Endothelial cell of umbilical vein (primary cell): ENCODE results near the gene BAG5. TPM values are rescaled to one million over a fixed set of nuclear protein-coding genes. Genes with fewer than 3 reads are reported as not detected.

Experiments used
- BruUV-seq: library from RNA; stranded (reverse); fragments of 400-500 nt; replicated peaks from 2 replicates; lab custom pipeline; 2021; lab: Mats Ljungman, UMichigan
- CTCF ChIA-PET: fragments of 300-600, 350-600 bp; sonication (Branson Sonifier 250); formaldehyde crosslinking; loops from one replicate; lab custom pipeline; 2021; ENCODE audit warnings: antibody characterized with exemption, inconsistent platforms; lab: Charles Lee
- POLR2A ChIA-PET: fragments of 300-600, 350-600 bp; sonication (Branson Sonifier 250); formaldehyde crosslinking; loops from one replicate; lab custom pipeline; 2021; ENCODE audit warnings: antibody characterized with exemption, inconsistent platforms; lab: Charles Lee
- DNase-seq: peaks from one replicate; pipeline ENCODE4 v3.0.0-alpha.2; 2011; ENCODE audit warnings: low read depth, low spot score
- FAIRE-seq: peaks from 2 replicates; lab custom pipeline; 2011; peaks lifted over from hg19 to GRCh38; lab: Jason Lieb, UNC
- H2AFZ ChIP-seq: 2 replicates; pipeline ENCODE4 v1.6.0; 2012; ENCODE audit warnings: low read depth, low read length, control low read depth, inconsistent platforms
- H3K27ac ChIP-seq: 2 replicates; pipeline ENCODE4 v1.5.1; 2011; ENCODE audit warnings: low read depth, mild to moderate bottlenecking, control low read depth, low read length, moderate library complexity; ENCODE audit not compliant: insufficient read depth
- H3K27me3 ChIP-seq, 2 experiments: 2 replicates each; pipeline versions ENCODE4 v1.6.0 to v1.6.1; 2011; ENCODE audit warnings: low read length in 2 of 2, mixed read lengths in 1 of 2; ENCODE audit not compliant: control insufficient read depth in 2 of 2, insufficient read depth in 2 of 2
- H3K36me3 ChIP-seq, 2 experiments: 2 replicates in 1 of 2; 3 replicates in 1 of 2; pipeline ENCODE4 v1.5.1; 2011; ENCODE audit warnings: low read length in 2 of 2, mild to moderate bottlenecking in 1 of 2, moderate library complexity in 1 of 2; ENCODE audit not compliant: control insufficient read depth in 2 of 2, insufficient read depth in 2 of 2; ENCODE audit errors: extremely low read depth in 1 of 2
- H3K4me1 ChIP-seq: 3 replicates; pipeline ENCODE4 v1.5.1; 2011; ENCODE audit warnings: mild to moderate bottlenecking, low read length; ENCODE audit not compliant: control insufficient read depth, insufficient read depth; ENCODE audit errors: extremely low read depth
- H3K4me2 ChIP-seq: 2 replicates; pipeline ENCODE4 v1.6.1; 2011; ENCODE audit warnings: low read length, control low read depth, mixed read lengths; ENCODE audit not compliant: insufficient read depth
- H3K4me3 ChIP-seq, 3 experiments: fragments of 200-600 bp in 1 of 3; sonication (generic), shearing (Covaris generic) in 1 of 3; replicated peaks in 1 of 3; 2 replicates each; pipeline ENCODE4 v1.5.1; 2011 to 2016; ENCODE audit warnings: control low read depth in 3 of 3, low read length in 3 of 3, mild to moderate bottlenecking in 2 of 3, inconsistent platforms in 1 of 3, low read depth in 1 of 3, moderate library complexity in 1 of 3; ENCODE audit not compliant: insufficient read depth in 1 of 3
- H3K79me2 ChIP-seq: 2 replicates; pipeline ENCODE4 v1.6.0; 2012; ENCODE audit warnings: low read length, inconsistent platforms; ENCODE audit not compliant: control insufficient read depth, insufficient read depth
- H3K9ac ChIP-seq: replicated peaks from 2 replicates; pipeline ENCODE3; 2011; ENCODE audit warnings: low read length, control low read depth; ENCODE audit not compliant: insufficient read depth; ENCODE audit errors: extremely low read depth
- H3K9me1 ChIP-seq: replicated peaks from 3 replicates; pipeline ENCODE4 v1.6.0; 2011; ENCODE audit warnings: mild to moderate bottlenecking, low read length; ENCODE audit not compliant: control insufficient read depth, insufficient read depth; ENCODE audit errors: extremely low read depth
- H3K9me3 ChIP-seq: replicated peaks from 2 replicates; pipeline ENCODE4 v1.5.1; 2012; ENCODE audit warnings: low read length, inconsistent platforms; ENCODE audit not compliant: control insufficient read depth, insufficient read depth
- H4K20me1 ChIP-seq: replicated peaks from 2 replicates; pipeline ENCODE3; 2011; ENCODE audit warnings: mild to moderate bottlenecking, low read length; ENCODE audit not compliant: control insufficient read depth, insufficient read depth; ENCODE audit errors: extremely low read depth
- CTCF ChIP-seq, 2 donors: IDR thresholded peaks; 1 replicate in 1 of 2; 2 replicates in 1 of 2; pipeline ENCODE4 v1.5.1; 2011; ENCODE audit warnings: low read length in 2 of 2, mild to moderate bottlenecking in 2 of 2, moderate library complexity in 2 of 2, control low read depth in 1 of 2, inconsistent platforms in 1 of 2, low read depth in 1 of 2; ENCODE audit not compliant: insufficient read depth in 1 of 2; ENCODE audit errors: extremely low read depth in 1 of 2
- EZH2 ChIP-seq: IDR thresholded peaks from 2 replicates; pipeline ENCODE4 v1.6.1; 2012; ENCODE audit warnings: borderline replicate concordance, low read depth, mild to moderate bottlenecking, moderate library complexity, low read length, inconsistent platforms; ENCODE audit not compliant: severe bottlenecking
- FOS ChIP-seq: IDR thresholded peaks from 2 replicates; pipeline ENCODE4 v1.6.1; 2011; ENCODE audit warnings: mild to moderate bottlenecking, low read length, moderate library complexity, borderline replicate concordance; ENCODE audit not compliant: insufficient read depth
- GATA2 ChIP-seq: IDR thresholded peaks from 2 replicates; pipeline ENCODE4 v1.7.0; 2011; ENCODE audit warnings: low read depth, mild to moderate bottlenecking, moderate library complexity, mixed read lengths, low read length; ENCODE audit not compliant: insufficient read length, insufficient read depth
- JUN ChIP-seq: IDR thresholded peaks from 2 replicates; pipeline ENCODE4 v1.6.1; 2011; ENCODE audit warnings: borderline replicate concordance, low read depth; ENCODE audit not compliant: insufficient read length, insufficient read depth
- MAX ChIP-seq: IDR thresholded peaks from 2 replicates; pipeline ENCODE4 v1.6.1; 2011; ENCODE audit not compliant: insufficient read depth, insufficient read length
- MYC ChIP-seq: IDR thresholded peaks from one replicate; pipeline ENCODE4 v1.6.1; 2011; ENCODE audit warnings: mild to moderate bottlenecking, low read depth, low read length
- POLR2A ChIP-seq: IDR thresholded peaks from 2 replicates; pipeline ENCODE4 v1.6.1; 2012; ENCODE audit warnings: low read depth, mild to moderate bottlenecking, control low read depth, low read length
- POLR2AphosphoS5 ChIP-seq: IDR thresholded peaks from 2 replicates; pipeline ENCODE4 v1.6.1; 2012; ENCODE audit warnings: low read depth, mild to moderate bottlenecking, control low read depth, low read length, moderate library complexity; ENCODE audit not compliant: insufficient read depth
- dilution Hi-C: fragments of 300-500 bp; cut with MboI; formaldehyde crosslinking; loops from one replicate; pipeline ENCODE4 v1.15.0; 2019; ENCODE audit warnings: low sequenced_read_pairs; ENCODE audit not compliant: extremely low pct_ligation_motif_present
- intact Hi-C: fragments of 100-400 bp; cut with micrococcal nuclease; formaldehyde crosslinking; loops from one replicate; pipeline ENCODE4 v1.10.0; 2022
- polyA plus RNA-seq, 4 experiments: library from polyadenylated mRNA; depleted of rRNA in 3 of 4; stranded (reverse) in 3 of 4; unstranded in 1 of 4; fragments of >200 nt; gene quantifications; 2 replicates each; pipeline versions ENCODE4 v1.2.1 to v1.2.3, GENCODE V29; 2011 to 2012; ENCODE audit warnings: missing spikeins in 1 of 4
- total RNA-seq: library from RNA; stranded (reverse); gene quantifications from 2 replicates; pipeline ENCODE4 v1.2.3, GENCODE V29; 2021

Gene BAG5
- total and polyA plus RNA-seq, 2 donors (not counting 3 experiments of a cell fraction or from before 2014, with no cell fraction given) = 6.3 to 32.5 TPM

GRCh38 chr14:103528146-103528586 is 34.3 kb downstream of the BAG5 start:
- no peak for DNase-seq
- Histone ChIP-seq H3K4me2 (peak overlapping the region; percentile 63), H3K79me2 (peaks cover 21% of the 10 kb centered on the region), H2AFZ (no peak overlapping the region), H3K4me3 (peak overlapping the region in 2 of 3 experiments; percentile 55 to 73), H3K9me3 (no peaks in the 10 kb centered on the region), H3K36me3 (peaks cover 0 to 2% of the 10 kb centered on the region in 2 experiments), H3K4me1 (peaks cover 8% of the 10 kb centered on the region), H4K20me1 (no peaks in the 10 kb centered on the region), H3K9ac (no peak overlapping the region), H3K27ac (no peak overlapping the region), H3K9me1 (no peaks in the 10 kb centered on the region), H3K27me3 (peaks cover 12% of the 10 kb centered on the region in 2 experiments)
- POLR2A ChIA-PET = no interaction called here
- CTCF ChIA-PET = interaction anchor here (1.0 to 4.8 kb wide), 5 partner anchors 9 to 28 kb away, joined by 3 to 49 read pairs (median 3); no protein-coding TSS in a partner anchor
- dilution Hi-C loops = no loop called here
- no peak for FAIRE-seq
- TF ChIP-seq CTCF (IDR thresholded peaks at IDR 0.05; ENCODE audit: extremely low read depth in 1 of 2, insufficient read depth in 1 of 2, low read depth in 1 of 2, low read length in 2 of 2) = no peak
- TF ChIP-seq MAX = no peak
- TF ChIP-seq POLR2AphosphoS5 = no peak
- no peak for TF ChIP-seq GATA2
- TF ChIP-seq FOS = no peak
- no peak for TF ChIP-seq POLR2A
- TF ChIP-seq MYC = no peak
- TF ChIP-seq EZH2 = no peak
- no peak for TF ChIP-seq JUN
- intact Hi-C loops = loop anchor here (5.0 kb wide), 1 partner anchor 34 kb away; the partner anchor contains the start of genes BAG5 and COA8
- BruUV-seq = no TSS peak
